HEK293 (cell line): ENCODE data around the gene TRPM5.

Experiments
- CTCF ChIA-PET: fragments of 350-600 bp; formaldehyde crosslinking; extraction: SDS; loops from one replicate; lab custom pipeline; 2021; ENCODE audit warnings: antibody characterized with exemption; lab: Yijun Ruan, JAX
- POLR2A ChIA-PET: fragments of 300-600 bp; formaldehyde crosslinking; extraction: SDS; loops from one replicate; lab custom pipeline; 2020; ENCODE audit warnings: antibody characterized with exemption, inconsistent platforms; lab: Yijun Ruan, JAX
- H3K27ac ChIP-seq: fragments of 200-500 bp; sonication (Bioruptor generic); 2 replicates; pipeline ENCODE4 v1.5.1; 2014; ENCODE audit warnings: low read depth, low read length, control low read depth, inconsistent platforms; ENCODE audit errors: extremely low read depth
- H3K36me3 ChIP-seq, 2 experiments: fragments of 200-500 bp in 1 of 2; sonication (Bioruptor generic) in 1 of 2; 1 replicate in 1 of 2; 2 replicates in 1 of 2; pipeline ENCODE4 v1.5.1; 2014 to 2017; ENCODE audit warnings: inconsistent platforms in 2 of 2, low read length in 2 of 2; ENCODE audit not compliant: control insufficient read depth in 2 of 2, insufficient read depth in 1 of 2
- H3K4me1 ChIP-seq: fragments of 200-500 bp; sonication (Bioruptor generic); 2 replicates; pipeline ENCODE4 v1.5.1; 2014; ENCODE audit warnings: mild to moderate bottlenecking, low read length, inconsistent platforms; ENCODE audit not compliant: control insufficient read depth, insufficient read depth
- H3K4me3 ChIP-seq: 2 replicates; pipeline ENCODE4 v1.5.1; 2011; ENCODE audit warnings: low read depth, mild to moderate bottlenecking, control low read depth, low read length, moderate library complexity
- H3K9me3 ChIP-seq: fragments of 200-500 bp; sonication (Bioruptor generic); 2 replicates; pipeline ENCODE4 v1.5.1; 2014; ENCODE audit warnings: low read depth, low read length, inconsistent platforms; ENCODE audit not compliant: control insufficient read depth, insufficient read depth
- BCL11B ChIP-seq: fragments of 450-650 bp; formaldehyde crosslinking; IDR thresholded peaks from 2 replicates; pipeline ENCODE4 v1.5.1; 2016; ENCODE audit warnings: low read depth, missing biosample characterization, missing genetic modification characterization
- CTCF ChIP-seq: fragments of 450-650 bp; formaldehyde crosslinking; IDR thresholded peaks from 2 replicates; pipeline ENCODE4 v1.5.1; 2016; ENCODE audit warnings: missing biosample characterization, missing genetic modification characterization
- HIC1 ChIP-seq: fragments of 450-650 bp; formaldehyde crosslinking; IDR thresholded peaks from 2 replicates; pipeline ENCODE4 v1.5.1; 2016; ENCODE audit warnings: missing biosample characterization, missing genetic modification characterization
- HOXC10 ChIP-seq: sonication (generic); formaldehyde crosslinking; IDR thresholded peaks from 2 replicates; pipeline ENCODE4 v1.8.1; 2023; ENCODE audit warnings: mild to moderate bottlenecking, missing genetic modification reagents
- KLF1 ChIP-seq: fragments of 450-650 bp; formaldehyde crosslinking; IDR thresholded peaks from 2 replicates; pipeline ENCODE4 v1.5.1; 2016; ENCODE audit warnings: missing biosample characterization, missing genetic modification characterization
- PRDM2 ChIP-seq: fragments of 450-650 bp; formaldehyde crosslinking; IDR thresholded peaks from 2 replicates; pipeline ENCODE4 v1.5.1; 2016; ENCODE audit warnings: missing biosample characterization, missing genetic modification characterization, borderline replicate concordance
- SCRT2 ChIP-seq: fragments of 450-650 bp; formaldehyde crosslinking; IDR thresholded peaks from 2 replicates; pipeline ENCODE4 v1.5.1; 2016; ENCODE audit warnings: missing biosample characterization, missing genetic modification characterization
- SP7 ChIP-seq: fragments of 450-650 bp; formaldehyde crosslinking; IDR thresholded peaks from 2 replicates; pipeline ENCODE4 v1.5.1; 2016; ENCODE audit warnings: missing biosample characterization, missing genetic modification characterization
- WT1 ChIP-seq: fragments of 450-650 bp; formaldehyde crosslinking; IDR thresholded peaks from 2 replicates; pipeline ENCODE4 v1.5.1; 2016; ENCODE audit warnings: missing biosample characterization, missing genetic modification characterization
- YY2 ChIP-seq: fragments of 450-650 bp; formaldehyde crosslinking; IDR thresholded peaks from 2 replicates; pipeline ENCODE4 v1.5.1; 2016; ENCODE audit warnings: missing biosample characterization, missing genetic modification characterization
- ZFP69B ChIP-seq: fragments of 450-650 bp; formaldehyde crosslinking; IDR thresholded peaks from 2 replicates; pipeline ENCODE4 v1.5.1; 2016; ENCODE audit warnings: missing biosample characterization, missing genetic modification characterization
- ZNF10 ChIP-seq: fragments of 450-650 bp; formaldehyde crosslinking; IDR thresholded peaks from 2 replicates; pipeline ENCODE4 v1.5.1; 2017; ENCODE audit warnings: missing biosample characterization, missing genetic modification characterization
- ZNF169 ChIP-seq: fragments of 450-650 bp; formaldehyde crosslinking; IDR thresholded peaks from 2 replicates; pipeline ENCODE4 v1.5.1; 2016; ENCODE audit warnings: missing biosample characterization, missing genetic modification characterization
- ZNF18 ChIP-seq: fragments of 450-650 bp; formaldehyde crosslinking; IDR thresholded peaks from 2 replicates; pipeline ENCODE4 v1.5.1; 2016; ENCODE audit warnings: missing biosample characterization, missing genetic modification characterization
- ZNF19 ChIP-seq: fragments of 450-650 bp; formaldehyde crosslinking; IDR thresholded peaks from 2 replicates; pipeline ENCODE4; 2016; ENCODE audit warnings: missing biosample characterization, missing genetic modification characterization, low read depth
- ZNF366 ChIP-seq: fragments of 450-650 bp; formaldehyde crosslinking; conservative IDR thresholded peaks from 2 replicates; pipeline ENCODE4 v1.5.1; 2016; ENCODE audit warnings: missing biosample characterization, missing genetic modification characterization
- ZNF423 ChIP-seq: fragments of 450-650 bp; formaldehyde crosslinking; IDR thresholded peaks from 2 replicates; pipeline ENCODE4 v1.5.1; 2016; ENCODE audit warnings: missing biosample characterization, missing genetic modification characterization
- ZNF433 ChIP-seq: fragments of 450-650 bp; formaldehyde crosslinking; IDR thresholded peaks from 2 replicates; pipeline ENCODE4 v1.5.1; 2016; ENCODE audit warnings: missing biosample characterization, missing genetic modification characterization, low read depth
- ZNF670 ChIP-seq: fragments of 450-650 bp; formaldehyde crosslinking; IDR thresholded peaks from 2 replicates; pipeline ENCODE4 v1.5.1; 2016; ENCODE audit warnings: missing biosample characterization, missing genetic modification characterization, low read depth
- ZSCAN18 ChIP-seq: fragments of 450-650 bp; formaldehyde crosslinking; IDR thresholded peaks from 2 replicates; pipeline ENCODE4 v1.5.1; 2016; ENCODE audit warnings: missing biosample characterization, missing genetic modification characterization

Gene TRPM5

GRCh38 chr11:2395211-2395730 lies 49.0 kb downstream of the TRPM5 start:
- Histone ChIP-seq H3K9me3 (no peaks in the 10 kb centered on the region), H3K36me3 (peaks cover 0 to 77% of the 10 kb centered on the region in 2 experiments; a peak in 1 of 3 replicates), H3K4me3 (no peak overlapping the region), H3K4me1 (no peaks in the 10 kb centered on the region), H3K27ac (no peak overlapping the region)
- no peak for TF ChIP-seq ZNF423 (tag by site-specific recombination)
- peak; percentile 59 for TF ChIP-seq KLF1
- ChIA-PET POLR2A (no interaction called here), CTCF (interaction anchor here (0.6 kb wide), 1 partner anchor 24 kb away, joined by 4 read pairs; no protein-coding TSS in a partner anchor)

- CTCF ChIA-PET: interaction anchor here (0.6 kb wide), 1 partner anchor 25 kb away, joined by 4 read pairs; no protein-coding TSS in a partner anchor
- no peaks in the 10 kb centered on the region for H3K4me1 ChIP-seq
- H3K9me3 ChIP-seq: no peaks in the 10 kb centered on the region
- H3K36me3 ChIP-seq: peaks cover 0 to 82% of the 10 kb centered on the region in 2 experiments; a peak in 1 of 3 replicates
- no peak overlapping the region for H3K4me3 ChIP-seq
- POLR2A ChIA-PET: no interaction called here
- TF ChIP-seq SCRT2 (tag by site-specific recombination): no peak
- no peak for TF ChIP-seq ZNF366 (tag by site-specific recombination)
- no peak for TF ChIP-seq BCL11B (tag by site-specific recombination)
- no peak for TF ChIP-seq HOXC10 (CRISPR knock-in tag)
- TF ChIP-seq ZNF10 (tag by site-specific recombination): no peak
- TF ChIP-seq PRDM2 (tag by site-specific recombination): no peak
- TF ChIP-seq YY2 (tag by site-specific recombination): no peak
- TF ChIP-seq ZNF670 (tag by site-specific recombination): no peak
- no peak for TF ChIP-seq ZNF433 (tag by site-specific recombination)
- TF ChIP-seq HIC1 (tag by site-specific recombination): no peak
- TF ChIP-seq ZNF19 (tag by site-specific recombination): no peak
- no peak for TF ChIP-seq ZNF423 (tag by site-specific recombination)
- no peak for TF ChIP-seq ZFP69B
- no peak for TF ChIP-seq ZSCAN18 (tag by site-specific recombination)
- TF ChIP-seq ZNF169 (tag by site-specific recombination): no peak
- no peak for TF ChIP-seq SP7 (tag by site-specific recombination)
- no peak for TF ChIP-seq WT1 (tag by site-specific recombination)
- no peak for TF ChIP-seq ZNF18 (tag by site-specific recombination)
- no peak for TF ChIP-seq CTCF (tag by site-specific recombination)
- H3K27ac ChIP-seq: no peak overlapping the region
Observed at GRCh38 chr11:2394818-2395105, 49.6 kb downstream of the TRPM5 start.
